Tibial nerve (tissue), 4 donors: Measurements from ENCODE around the gene PHF11. TPM values are rescaled to one million over a fixed set of nuclear protein-coding genes. Genes with fewer than 3 reads are reported as not detected.
"Not testable (repeated sequence)": the region's sequence is repeated elsewhere in the genome, so short reads cannot be mapped to it uniquely, and the experiment has no call there.

Experiments
- DNase-seq, 2 donors: peaks; one replicate each; pipeline ENCODE4 v3.0.0-alpha.2; 2019; ENCODE audit warnings: low spot score in 2 of 2
- H3K27ac ChIP-seq, 4 donors: fragments of 200-600 bp; sonication (generic) in 3 of 4; one replicate each; pipeline ENCODE4 v1.5.1; 2017 to 2019; ENCODE audit warnings: mild to moderate bottlenecking in 1 of 4
- H3K27me3 ChIP-seq, 2 donors: fragments of 200-600 bp; sonication (generic) in 1 of 2; one replicate each; pipeline versions ENCODE4 v1.5.1 to v1.6.0; 2017 to 2019
- H3K36me3 ChIP-seq, 3 donors: fragments of 200-600 bp; sonication (generic); one replicate each; pipeline ENCODE4 v1.5.1; 2018 to 2019
- H3K4me1 ChIP-seq, 4 donors: fragments of 200-600 bp; sonication (generic) in 3 of 4; one replicate each; pipeline ENCODE4 v1.5.1; 2017 to 2019
- H3K4me3 ChIP-seq, 4 donors: fragments of 200-600 bp; sonication (generic) in 3 of 4; one replicate each; pipeline ENCODE4 v1.5.1; 2017 to 2019; ENCODE audit warnings: mild to moderate bottlenecking in 1 of 4, moderate library complexity in 1 of 4
- H3K9me3 ChIP-seq, 4 donors: fragments of 200-600 bp; sonication (generic) in 3 of 4; one replicate each; pipeline ENCODE4 v1.5.1; 2017 to 2019
- CTCF ChIP-seq, 5 experiments: fragments of 200-600 bp in 3 of 5; fragments of 450-650 bp in 2 of 5; sonication (generic) in 3 of 5; IDR thresholded peaks; one replicate each; pipeline ENCODE4 v1.5.1; 2016 to 2019; ENCODE audit warnings: antibody characterized with exemption in 5 of 5, mild to moderate bottlenecking in 3 of 5, moderate library complexity in 2 of 5
- EP300 ChIP-seq, 2 donors: sonication (generic); formaldehyde crosslinking; IDR thresholded peaks; one replicate each; pipeline ENCODE4 v1.6.1; 2017; ENCODE audit warnings: antibody characterized with exemption in 2 of 2, mild to moderate bottlenecking in 1 of 2
- POLR2A ChIP-seq, 2 donors: fragments of 450-650 bp; IDR thresholded peaks; one replicate each; pipeline ENCODE4 v1.6.1; 2017; ENCODE audit warnings: antibody characterized with exemption in 2 of 2, mild to moderate bottlenecking in 2 of 2, moderate library complexity in 2 of 2
- WGBS, 2 donors: methylation state at CpG; one replicate each; pipeline ENCODE4 v1.1.5; 2018; 5-methylcytosine and 5-hydroxymethylcytosine counted together
- total RNA-seq, 4 donors: library from RNA; depleted of rRNA; stranded (reverse); fragments of >200 nt; gene quantifications; one replicate each; pipeline ENCODE4 v1.1.0, GENCODE V29; 2016

PHF11 gene
- total RNA-seq, 4 donors from 2014 or later = 25.3 to 51.4 (median 37.6) TPM

DNA sequence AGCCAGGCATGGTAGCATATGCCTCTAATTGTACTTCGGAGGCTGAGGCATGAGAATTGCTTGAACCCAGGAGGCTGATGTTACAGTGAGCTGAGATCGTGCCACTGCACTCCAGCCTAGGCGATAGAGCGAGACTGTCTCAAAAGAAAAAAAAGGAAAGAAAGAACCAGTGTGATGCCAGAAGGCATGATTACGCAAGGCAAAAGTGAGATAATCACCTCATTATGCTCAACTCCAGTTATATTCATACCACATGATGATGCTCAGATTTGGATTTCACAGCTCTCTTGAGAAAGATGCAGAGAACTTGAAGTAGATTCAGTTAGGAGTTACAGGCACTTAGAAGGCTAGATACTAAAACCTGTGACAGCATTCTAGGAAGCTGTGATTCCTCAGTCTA lies 67.8 kb downstream of the PHF11 start:
- no peak overlapping the region for H3K4me3 ChIP-seq
- H3K4me1 ChIP-seq = peaks cover 0 to 5% (median 0%) of the 10 kb centered on the region in 4 donors
- TF ChIP-seq EP300 (IDR thresholded peaks at IDR 0.05) = peak in 1 of 2 donors; percentile 44
- TF ChIP-seq POLR2A (IDR thresholded peaks at IDR 0.05) = no peak
- H3K27me3 ChIP-seq = no peaks in the 10 kb centered on the region
- peak overlapping the region in 1 of 4 donors; percentile 5 for H3K27ac ChIP-seq
- H3K36me3 ChIP-seq = peaks cover 0 to 40% (median 0%) of the 10 kb centered on the region in 3 donors
- WGBS, 2 donors = 40 to 66% methylated on average over 5 of the region's 5 CpGs
- H3K9me3 ChIP-seq = no peaks in the 10 kb centered on the region
- DNase-seq = no peak

DNA sequence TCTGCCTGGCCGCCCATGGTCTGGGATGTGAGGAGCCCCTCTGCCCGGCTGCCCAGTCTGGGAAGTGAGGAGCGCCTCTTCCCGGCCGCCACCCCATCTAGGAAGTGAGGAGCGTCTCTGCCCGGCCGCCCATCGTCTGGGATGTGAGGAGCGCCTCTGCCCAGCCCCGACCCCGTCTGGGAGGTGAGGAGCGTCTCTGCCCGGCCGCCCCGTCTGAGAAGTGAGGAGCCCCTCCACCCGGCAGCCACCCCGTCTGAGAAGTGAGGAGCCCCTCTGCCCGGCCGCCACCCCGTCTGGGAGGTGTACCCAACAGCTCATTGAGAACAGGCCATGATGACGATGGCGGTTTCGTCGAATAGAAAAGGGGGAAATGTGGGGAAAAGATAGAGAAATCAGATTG lies 69.7 kb downstream of the PHF11 start:
- not testable (repeated sequence) for H3K9me3 ChIP-seq, H3K27ac ChIP-seq, DNase-seq, H3K27me3 ChIP-seq, H3K4me1 ChIP-seq, H3K4me3 ChIP-seq
- peaks cover 0 to 25% (median 0%) of the 10 kb centered on the region in 3 donors for H3K36me3 ChIP-seq
- WGBS, 2 donors = 90 to 98% methylated on average over 9 to 24 of the region's 25 CpGs

DNA sequence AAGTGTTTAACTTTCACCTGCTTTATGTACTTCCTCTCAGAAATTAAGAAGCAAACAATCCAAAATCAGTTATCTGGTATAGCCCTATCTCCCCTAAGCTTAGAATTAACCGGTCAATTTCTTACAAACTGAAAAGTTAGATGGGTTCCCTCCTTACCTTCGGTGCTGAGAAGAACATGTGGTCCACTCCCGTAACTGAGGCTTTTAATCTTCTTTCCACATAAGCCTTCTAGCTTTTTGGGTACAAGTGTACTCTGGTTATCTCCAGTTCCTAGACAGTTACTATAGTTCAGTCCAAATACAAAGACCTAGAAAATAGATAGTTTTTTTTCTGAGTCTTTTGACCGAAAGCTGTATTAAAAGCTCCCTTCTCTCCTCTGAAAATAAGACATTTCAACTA lies 70.7 kb downstream of the PHF11 start:
- Histone ChIP-seq H3K27ac (no peak overlapping the region), H3K36me3 (peaks cover 0 to 25% (median 0%) of the 10 kb centered on the region in 3 donors), H3K9me3 (no peaks in the 10 kb centered on the region), H3K27me3 (no peaks in the 10 kb centered on the region), H3K4me3 (no peak overlapping the region), H3K4me1 (peaks cover 0 to 5% (median 0%) of the 10 kb centered on the region in 4 donors)
- WGBS, 2 donors = 95% methylated on average over 4 of the region's 4 CpGs
- TF ChIP-seq POLR2A (IDR thresholded peaks at IDR 0.05) (no peak), CTCF (IDR thresholded peaks at IDR 0.05) (no peak), EP300 (IDR thresholded peaks at IDR 0.05) (no peak)
- no peak for DNase-seq

- Histone ChIP-seq H3K4me3 (no peak overlapping the region), H3K27me3 (no peaks in the 10 kb centered on the region), H3K36me3 (peaks cover 0 to 25% (median 0%) of the 10 kb centered on the region in 3 donors), H3K27ac (no peak overlapping the region), H3K9me3 (no peaks in the 10 kb centered on the region), H3K4me1 (peaks cover 0 to 5% (median 0%) of the 10 kb centered on the region in 4 donors)
- TF ChIP-seq CTCF (IDR thresholded peaks at IDR 0.05) = no peak
- TF ChIP-seq POLR2A (IDR thresholded peaks at IDR 0.05) = no peak
- no peak for TF ChIP-seq EP300 (IDR thresholded peaks at IDR 0.05)
- 85 to 88% methylated on average over 5 of the region's 5 CpGs for WGBS, 2 donors
- no peak for DNase-seq
Observed at GRCh38 chr13:49567491-49567890, 71.7 kb downstream of the PHF11 start.

- no peaks in the 10 kb centered on the region for H3K4me1 ChIP-seq
- H3K27me3 ChIP-seq = no peaks in the 10 kb centered on the region
- no peak overlapping the region for H3K4me3 ChIP-seq
- DNase-seq = no peak
- no peak overlapping the region for H3K27ac ChIP-seq
- TF ChIP-seq CTCF (IDR thresholded peaks at IDR 0.05) (no peak), EP300 (IDR thresholded peaks at IDR 0.05) (no peak), POLR2A (IDR thresholded peaks at IDR 0.05) (no peak)
- WGBS, 2 donors = 90 to 96% methylated on average over 1 of the region's 1 CpG
- H3K9me3 ChIP-seq = no peaks in the 10 kb centered on the region
- H3K36me3 ChIP-seq = peaks cover 0 to 23% (median 0%) of the 10 kb centered on the region in 3 donors
Observed at GRCh38 chr13:49569993-49570689, 74.4 kb downstream of the PHF11 start.

DNA sequence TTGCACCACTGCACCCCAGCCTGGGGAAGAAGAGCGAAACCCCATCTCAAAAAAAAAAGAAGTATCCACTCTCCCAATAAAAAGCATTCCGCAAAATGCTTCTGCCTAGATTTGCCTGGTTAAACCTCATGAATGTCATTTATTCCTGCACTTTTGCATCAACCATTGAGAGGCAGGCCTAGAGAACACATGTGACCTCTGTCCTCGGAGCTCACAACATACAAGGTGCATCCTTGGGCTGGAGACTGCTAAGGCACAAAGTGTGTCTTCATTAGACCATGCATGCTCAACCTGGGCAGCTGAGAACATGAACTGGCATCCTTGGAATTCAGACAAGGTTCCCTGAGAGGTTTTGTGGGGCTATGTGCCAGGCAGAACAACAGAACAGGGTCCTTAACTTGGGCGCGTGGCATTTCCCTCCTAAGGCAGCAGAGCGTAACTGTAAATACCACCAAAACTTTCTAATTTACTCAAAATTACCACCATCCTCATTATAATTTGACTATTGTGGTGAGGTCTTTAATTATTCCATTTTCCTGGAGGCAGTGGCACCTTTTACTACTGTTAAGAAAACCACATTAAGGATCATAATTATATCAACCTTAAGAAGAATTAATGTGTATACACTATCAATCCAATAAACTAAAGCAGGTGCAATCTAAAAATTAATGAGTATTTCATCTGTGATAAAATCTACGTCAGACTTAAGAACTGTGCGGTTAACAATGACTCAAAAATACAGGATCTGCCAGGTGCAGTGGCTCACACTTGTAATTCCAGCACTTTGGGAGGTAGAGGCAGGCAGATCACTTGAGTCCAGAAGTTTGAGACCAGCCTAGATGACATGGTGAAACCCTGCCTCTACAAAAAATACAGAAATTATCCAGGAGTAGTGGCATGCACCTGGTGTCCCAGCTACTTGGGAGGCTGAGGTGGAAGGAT lies 75.8 kb downstream of the PHF11 start:
- Histone ChIP-seq H3K27ac (no peak overlapping the region), H3K36me3 (peaks cover 0 to 11% (median 0%) of the 10 kb centered on the region in 3 donors), H3K4me3 (no peak overlapping the region), H3K4me1 (no peaks in the 10 kb centered on the region), H3K9me3 (no peaks in the 10 kb centered on the region), H3K27me3 (no peaks in the 10 kb centered on the region)
- 92 to 93% methylated on average over 8 of the region's 8 CpGs for WGBS, 2 donors
- TF ChIP-seq EP300 (IDR thresholded peaks at IDR 0.05) (no peak), CTCF (IDR thresholded peaks at IDR 0.05) (no peak), POLR2A (IDR thresholded peaks at IDR 0.05) (no peak)
- DNase-seq = no peak
